HG02588 (cell line): ENCODE data around the gene SYT2.
"Not testable (repeated sequence)": the region's sequence is repeated elsewhere in the genome, so short reads cannot be mapped to it uniquely, and the experiment has no call there.

ENCODE experiments used
- ATAC-seq: cut with Tn5 transposase; IDR thresholded peaks from one replicate; pipeline ENCODE4 v1.9.1; 2021; ENCODE audit warnings: mild to moderate bottlenecking, moderate library complexity; ENCODE audit not compliant: unreplicated experiment

The SYT2 gene

DNA sequence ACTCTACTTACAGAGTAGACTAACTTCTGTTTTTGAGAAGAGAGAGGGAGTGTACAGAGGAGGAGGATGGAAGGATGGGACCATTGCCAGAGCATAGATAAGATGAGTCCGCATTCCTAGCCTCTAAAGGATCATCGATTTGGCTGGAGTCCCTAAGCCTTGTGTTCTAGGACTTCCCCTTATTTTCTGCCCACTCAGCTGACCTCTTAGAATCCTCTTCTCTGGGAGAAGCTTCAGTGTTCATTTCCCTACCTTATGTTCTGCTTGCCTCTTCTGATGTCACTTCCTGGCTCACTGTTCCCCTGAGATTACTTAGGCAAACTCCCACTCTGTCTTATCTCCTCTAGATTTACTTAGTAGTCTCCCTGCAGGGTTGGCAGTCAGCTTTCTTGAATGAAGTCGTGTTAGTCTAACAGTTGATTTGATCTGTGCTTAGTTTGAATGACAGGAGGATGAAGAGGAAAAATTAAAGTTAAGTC is 156.7 kb downstream of the SYT2 start:
- ATAC-seq = peak; percentile 66

DNA sequence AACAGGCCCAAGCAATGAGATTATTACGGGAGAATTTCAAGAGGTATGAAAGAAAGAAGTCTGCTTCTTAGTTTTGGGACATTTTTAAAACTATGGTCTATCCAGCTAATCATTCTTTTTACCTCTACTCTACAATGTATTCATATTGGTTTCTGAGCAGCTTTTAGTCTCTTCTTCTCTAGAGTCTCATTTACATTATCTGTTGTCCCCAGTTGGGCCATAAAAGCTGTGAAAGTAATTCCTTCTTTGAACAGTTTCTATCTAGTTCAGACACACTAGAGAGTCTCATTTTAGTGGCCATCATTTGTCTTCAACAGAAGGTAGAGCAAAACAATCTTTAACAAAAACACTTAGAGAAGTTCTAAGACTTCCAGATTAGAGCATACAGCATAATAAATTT is 157.2 kb downstream of the SYT2 start:
- not testable (repeated sequence) for ATAC-seq

DNA sequence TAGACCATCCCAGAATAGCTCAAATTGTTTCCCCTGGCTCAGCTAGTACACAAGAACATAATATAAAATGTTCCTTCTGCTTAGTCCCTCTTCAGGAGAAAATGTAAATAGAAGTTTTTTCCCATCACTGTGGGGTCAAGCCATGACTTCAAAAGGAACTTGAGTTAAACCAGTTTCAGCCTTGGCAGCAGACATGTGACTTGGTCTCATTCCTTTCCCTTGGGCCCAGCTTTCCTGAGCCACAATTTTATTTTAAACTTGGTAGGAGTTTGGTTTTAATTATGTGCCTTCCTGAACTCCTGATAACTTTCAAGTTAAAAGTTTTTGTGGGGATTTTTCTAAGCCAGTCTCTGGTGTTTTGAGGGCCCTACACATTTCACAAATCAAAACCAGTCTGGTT is 157.6 kb downstream of the SYT2 start:
- not testable (repeated sequence) for ATAC-seq

DNA sequence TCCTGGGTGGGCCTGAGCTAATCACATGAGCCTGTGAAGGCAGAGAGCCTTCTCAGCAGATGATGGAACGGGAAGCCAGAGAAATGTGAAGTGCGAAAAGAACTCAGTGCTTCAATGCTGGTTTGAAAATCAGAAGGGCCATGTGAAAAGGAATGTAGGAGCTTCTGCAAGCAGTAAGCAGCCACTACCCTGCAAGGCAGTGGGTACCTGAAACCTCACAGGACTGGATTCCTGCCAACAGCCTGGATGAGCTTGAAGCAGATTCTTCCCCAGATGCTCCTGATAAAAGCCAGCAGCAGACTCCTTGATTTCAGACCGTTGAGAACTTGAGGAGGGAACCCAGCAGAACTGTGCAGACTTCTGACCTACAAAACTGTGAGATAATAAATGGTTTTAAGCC is 158.6 kb downstream of the SYT2 start:
- no peak for ATAC-seq

DNA sequence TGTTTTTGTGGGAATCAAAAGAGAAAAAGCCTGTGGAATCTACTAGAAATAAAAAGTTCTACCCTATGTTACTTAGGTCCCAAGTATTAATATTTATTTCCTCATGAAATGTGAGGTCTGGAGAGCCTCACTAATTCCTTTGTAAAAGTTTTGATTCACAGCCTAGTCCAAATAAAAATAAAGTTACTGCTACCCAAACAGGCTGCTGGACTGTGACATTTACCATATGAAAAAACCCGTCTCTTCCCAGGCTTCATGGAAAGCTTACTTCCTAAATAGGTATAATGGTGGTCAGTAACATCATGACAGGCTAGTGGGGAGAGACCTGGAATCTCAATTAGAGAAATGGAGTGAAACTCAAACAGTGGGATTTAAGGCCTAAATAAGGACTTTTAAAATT is 160.2 kb downstream of the SYT2 start:
- ATAC-seq = not testable (repeated sequence)

DNA sequence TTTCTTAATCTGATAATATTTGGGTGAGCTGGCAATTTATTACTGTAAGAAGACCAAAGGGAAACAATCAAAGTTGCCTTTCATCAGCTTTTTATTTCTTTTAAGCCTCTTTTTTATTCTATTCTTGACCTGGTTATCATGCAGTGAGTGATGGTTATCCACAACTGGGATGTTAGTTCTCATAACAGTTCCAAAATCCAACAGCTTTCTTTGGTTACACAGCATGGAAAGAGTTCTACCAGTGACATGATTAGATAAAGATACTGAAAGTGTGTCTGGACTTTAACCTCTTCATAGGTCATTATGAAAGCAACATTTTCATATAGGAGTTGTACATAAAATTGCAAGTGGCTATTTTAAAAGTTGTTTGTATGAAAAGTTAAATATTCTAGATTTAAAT is 163.0 kb downstream of the SYT2 start:
- peak; percentile 64 for ATAC-seq

DNA sequence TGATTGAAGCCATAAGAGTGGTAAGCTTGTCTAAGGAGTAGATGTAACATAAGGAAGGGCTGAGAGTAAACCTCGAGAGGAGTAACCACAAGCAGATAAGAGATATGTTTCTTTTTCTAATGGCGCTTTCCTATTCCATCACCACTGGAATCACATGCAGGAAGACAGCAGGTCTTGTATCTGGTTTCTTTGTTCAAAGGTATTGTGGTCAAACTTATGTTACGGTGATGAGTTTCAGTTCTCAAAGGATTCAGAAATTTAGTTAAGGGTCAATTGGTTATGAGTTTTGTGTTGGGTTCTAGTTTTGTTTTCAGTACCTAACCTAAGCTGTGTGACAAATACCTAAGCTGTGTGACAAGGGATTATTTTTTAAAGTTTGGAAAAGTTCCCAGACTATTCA is 163.5 kb downstream of the SYT2 start:
- ATAC-seq = peak; percentile 87

DNA sequence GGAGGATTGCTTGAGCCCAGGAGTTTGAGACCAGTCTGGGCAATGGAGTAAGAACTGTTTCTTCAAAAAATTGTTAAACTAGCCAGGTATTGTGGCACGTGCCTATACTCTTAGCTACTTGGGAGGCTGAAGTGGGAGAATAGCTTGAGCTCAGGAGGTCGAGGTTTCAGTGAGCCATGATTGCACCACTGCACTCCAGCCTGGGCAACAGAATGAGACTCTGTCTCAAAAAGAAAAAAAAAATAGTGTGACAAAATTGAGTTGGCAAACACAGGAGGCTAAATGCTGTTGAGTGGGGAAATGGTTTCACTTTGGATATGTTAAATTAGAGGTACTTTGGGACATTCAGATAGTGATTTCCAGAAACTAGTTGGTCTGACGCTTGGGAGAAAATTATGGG is 163.9 kb downstream of the SYT2 start:
- peak; percentile 30 for ATAC-seq

DNA sequence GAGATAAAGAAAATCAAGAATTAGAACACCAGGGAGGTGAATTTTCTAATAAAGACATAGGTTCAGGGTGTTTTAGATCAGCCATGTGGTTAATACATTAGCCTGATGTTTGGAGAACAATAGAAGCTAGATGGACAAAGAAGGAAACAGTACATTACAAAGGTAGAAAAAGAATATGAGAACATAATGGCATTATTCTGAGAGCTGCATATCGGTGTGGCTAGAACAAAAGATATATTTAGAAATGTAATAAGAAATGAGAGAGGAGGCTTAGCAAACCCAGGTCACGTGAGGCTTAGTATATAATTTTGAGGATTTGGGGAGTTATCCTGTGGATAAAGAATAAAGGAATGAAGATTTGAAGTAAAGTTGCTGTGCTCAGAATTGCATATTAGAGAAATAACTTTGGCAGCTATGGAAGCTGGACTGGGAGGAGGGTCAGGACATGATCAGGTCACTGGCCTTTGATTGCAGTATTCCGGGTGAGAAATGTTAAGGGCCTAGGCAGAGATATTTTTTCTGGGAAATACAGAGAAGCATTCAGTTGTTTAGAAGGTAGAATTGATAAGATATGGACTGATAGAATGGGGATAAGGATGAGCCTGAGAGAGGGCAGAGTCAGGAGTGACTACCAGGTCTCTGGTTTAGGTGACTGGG is 164.5 kb downstream of the SYT2 start:
- not testable (repeated sequence) for ATAC-seq

DNA sequence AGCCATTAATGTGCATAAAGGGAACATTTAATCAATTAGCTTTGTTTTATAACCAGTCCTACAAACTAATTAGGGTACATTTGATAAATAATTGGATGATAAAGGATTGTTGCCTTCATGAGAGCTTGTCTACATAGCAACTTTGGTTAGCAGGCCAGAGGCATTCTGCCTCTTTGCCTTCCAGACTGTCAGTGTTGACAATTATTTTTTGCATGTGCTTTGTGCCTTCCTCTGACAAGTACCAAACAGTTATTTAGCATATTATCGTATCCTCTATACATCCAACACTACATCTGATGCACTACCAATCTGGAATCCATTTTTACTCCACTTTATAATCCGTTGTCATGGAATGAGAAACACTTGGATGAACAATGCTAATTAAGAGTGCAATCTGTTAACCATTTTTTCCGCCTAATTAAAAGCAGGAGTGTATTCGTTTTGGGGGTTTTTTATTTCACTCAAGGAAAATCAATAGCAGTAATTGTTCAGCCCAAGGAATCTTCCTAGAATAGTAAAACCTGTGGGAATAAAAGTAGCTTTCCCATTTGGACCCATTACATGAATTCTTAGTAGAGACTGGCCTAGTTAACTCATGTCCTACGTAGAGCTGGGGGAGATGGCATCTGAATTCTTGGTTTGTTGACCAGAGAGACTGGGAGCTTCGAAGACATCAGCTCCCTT is 165.3 kb downstream of the SYT2 start:
- not testable (repeated sequence) for ATAC-seq

DNA sequence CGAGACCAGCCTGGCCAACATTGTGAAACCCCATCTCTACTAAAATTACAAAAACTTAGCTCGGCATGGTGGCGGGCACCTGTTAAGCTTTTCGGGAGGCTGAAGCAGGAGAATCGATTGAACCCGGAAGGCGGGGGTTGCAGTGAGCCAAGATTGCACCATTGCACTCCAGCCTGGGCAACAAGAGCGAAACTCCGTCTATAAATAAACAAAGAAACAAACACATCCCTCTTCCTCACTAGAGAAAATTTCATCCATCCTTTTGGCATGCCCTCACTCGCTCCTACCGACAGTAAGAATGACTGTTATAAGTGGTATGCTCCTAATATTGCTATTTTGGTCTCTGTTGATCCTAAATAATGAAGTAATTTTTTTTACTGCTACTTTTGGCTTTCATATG is 166.7 kb downstream of the SYT2 start:
- ATAC-seq = not testable (repeated sequence)

DNA sequence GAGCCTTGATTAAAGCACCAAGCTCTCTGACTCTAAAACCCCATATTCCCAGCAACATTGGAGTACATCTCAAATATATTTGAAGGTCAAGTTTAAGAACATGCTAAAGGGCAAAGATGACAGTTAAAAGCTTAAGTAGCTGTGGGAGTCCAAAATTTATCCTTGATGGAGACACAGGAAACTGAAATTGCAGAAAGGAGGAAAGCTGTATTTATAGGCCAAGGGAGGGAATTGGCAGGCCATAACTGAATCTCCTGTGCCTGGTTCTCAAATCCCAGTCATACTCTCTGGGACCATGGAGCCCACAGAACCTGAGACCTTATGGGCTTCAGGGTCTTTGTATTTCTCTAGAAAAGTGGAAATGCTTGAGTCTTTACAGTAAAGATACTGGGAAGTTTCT is 167.8 kb downstream of the SYT2 start:
- ATAC-seq = not testable (repeated sequence)

DNA sequence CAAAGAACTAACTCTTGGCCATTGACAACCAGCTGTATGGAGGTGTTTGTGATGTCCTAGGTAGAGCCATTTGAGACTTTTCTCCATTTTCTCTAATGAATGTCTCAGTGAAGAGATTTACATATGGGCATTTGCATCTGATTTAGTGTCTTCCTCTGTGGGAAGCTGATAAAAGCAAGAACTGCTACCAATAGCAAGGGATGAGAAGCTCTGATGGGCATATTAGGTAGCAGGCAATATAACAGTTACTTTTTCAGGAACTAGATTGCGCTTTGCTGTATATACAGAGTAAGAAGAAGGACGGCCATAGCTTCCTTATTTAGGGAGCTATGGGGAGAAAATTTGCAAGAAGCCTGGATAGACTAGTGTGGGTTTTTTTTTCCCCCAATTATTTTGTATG is 169.4 kb downstream of the SYT2 start:
- ATAC-seq = not testable (repeated sequence)
